Ishikawa (cell line): ENCODE measurements around the gene SMCO4.

ENCODE experiments used
- CEBPB ChIP-seq: IDR thresholded peaks from 2 replicates; pipeline ENCODE4 v1.6.1; 2012
- CREB1 ChIP-seq: IDR thresholded peaks from 2 replicates; pipeline ENCODE4 v1.6.1; 2012; ENCODE audit warnings: low read depth
- EGR1 ChIP-seq: IDR thresholded peaks from 2 replicates; pipeline ENCODE4 v1.6.1; 2012
- EP300 ChIP-seq: IDR thresholded peaks from 2 replicates; pipeline ENCODE4 v1.6.1; 2012; ENCODE audit warnings: borderline replicate concordance
- FOXM1 ChIP-seq: IDR thresholded peaks from 2 replicates; pipeline ENCODE4 v1.6.1; 2012; ENCODE audit warnings: low read depth, borderline replicate concordance
- MAX ChIP-seq: IDR thresholded peaks from 2 replicates; pipeline ENCODE4 v1.6.1; 2012
- REST ChIP-seq: IDR thresholded peaks from 2 replicates; pipeline ENCODE4 v1.6.1; 2012; ENCODE audit warnings: low read depth, mild to moderate bottlenecking
- TAF1 ChIP-seq: IDR thresholded peaks from 2 replicates; pipeline ENCODE4 v1.6.1; 2012; ENCODE audit warnings: low read depth, mild to moderate bottlenecking
- TEAD4 ChIP-seq: IDR thresholded peaks from 2 replicates; pipeline ENCODE4 v1.6.1; 2012
- USF1 ChIP-seq: IDR thresholded peaks from 2 replicates; pipeline ENCODE4 v1.6.1; 2012
- ZBTB7A ChIP-seq: IDR thresholded peaks from 2 replicates; pipeline ENCODE4 v1.6.1; 2012; ENCODE audit warnings: low read depth

- TF ChIP-seq TAF1: no peak
- no peak for TF ChIP-seq USF1
- no peak for TF ChIP-seq CREB1
- no peak for TF ChIP-seq TEAD4
- no peak for TF ChIP-seq MAX
- TF ChIP-seq EGR1: no peak
- TF ChIP-seq FOXM1: no peak
- TF ChIP-seq ZBTB7A: no peak
- TF ChIP-seq EP300: no peak
- TF ChIP-seq CEBPB: no peak
- no peak for TF ChIP-seq REST
These were observed 58.5 kb downstream of the SMCO4 start for GRCh38 chr11:93484716-93485115.
